CD4-positive, alpha-beta T cell treated with Interleukin-4 for 4 hours (primary cell): ENCODE measurements around the gene ELOVL3.
"Not testable (repeated sequence)": the region's sequence is repeated elsewhere in the genome, so short reads cannot be mapped to it uniquely, and the experiment has no call there.

Experiments used
- DNase-seq: peaks from one replicate; pipeline ENCODE4 v3.0.0-alpha.2; 2020

Gene ELOVL3

GRCh38 chr10:102227050-102227449 lies 951 bp downstream of the ELOVL3 start:
- DNase-seq, result no peak

DNA sequence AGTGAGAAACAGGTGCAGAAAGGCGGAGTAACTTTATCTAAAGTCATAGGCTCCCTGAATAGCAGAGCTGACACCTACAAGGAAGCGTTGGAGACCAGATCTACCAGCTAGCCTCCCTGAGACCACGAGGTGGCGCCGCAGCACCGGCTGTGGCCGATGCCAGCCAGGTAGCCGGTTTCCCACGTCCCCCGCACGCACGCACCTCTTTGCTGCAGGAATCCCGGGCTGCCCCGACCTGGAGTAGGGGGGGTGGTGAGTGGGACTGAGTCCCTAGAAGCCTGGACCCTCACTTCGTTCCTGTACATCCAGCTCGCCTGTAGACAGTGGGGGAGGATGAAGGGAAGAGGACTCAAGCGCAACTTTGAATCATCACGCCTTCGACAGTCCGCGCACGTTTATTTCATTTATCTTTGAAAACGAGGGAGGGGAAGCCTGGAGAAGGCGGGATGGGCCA lies 3.7 kb downstream of the ELOVL3 start:
- peak; percentile 84 for DNase-seq

GRCh38 chr10:102230264-102230860 lies 4.3 kb downstream of the ELOVL3 start:
- DNase-seq, result no peak

GRCh38 chr10:102230861-102231356 lies 4.8 kb downstream of the ELOVL3 start:
- DNase-seq, result peak; percentile 33

- DNase-seq, result peak; percentile 36
These were observed 5.5 kb downstream of the ELOVL3 start for GRCh38 chr10:102231357-102232318.

DNA sequence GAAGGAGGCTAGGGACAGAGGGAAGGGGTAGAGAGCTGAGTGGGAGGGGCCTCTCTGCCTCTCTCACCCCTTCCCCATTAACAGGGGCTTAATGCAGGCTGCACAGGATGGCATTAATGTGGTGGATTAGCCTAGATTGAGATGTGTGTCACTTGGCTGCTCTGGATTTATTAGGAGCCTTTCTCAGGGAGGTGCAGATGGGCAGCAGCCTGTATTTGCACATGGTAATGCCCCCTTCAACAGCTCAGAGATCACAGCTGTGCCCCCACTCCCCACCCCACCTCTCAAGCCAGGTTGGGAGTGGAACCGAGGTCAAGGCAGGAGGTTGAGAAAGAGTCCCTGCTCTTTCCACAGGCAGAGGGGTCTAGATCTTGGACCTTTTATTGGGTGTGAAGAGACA lies 7.9 kb downstream of the ELOVL3 start:
- no peak for DNase-seq

DNA sequence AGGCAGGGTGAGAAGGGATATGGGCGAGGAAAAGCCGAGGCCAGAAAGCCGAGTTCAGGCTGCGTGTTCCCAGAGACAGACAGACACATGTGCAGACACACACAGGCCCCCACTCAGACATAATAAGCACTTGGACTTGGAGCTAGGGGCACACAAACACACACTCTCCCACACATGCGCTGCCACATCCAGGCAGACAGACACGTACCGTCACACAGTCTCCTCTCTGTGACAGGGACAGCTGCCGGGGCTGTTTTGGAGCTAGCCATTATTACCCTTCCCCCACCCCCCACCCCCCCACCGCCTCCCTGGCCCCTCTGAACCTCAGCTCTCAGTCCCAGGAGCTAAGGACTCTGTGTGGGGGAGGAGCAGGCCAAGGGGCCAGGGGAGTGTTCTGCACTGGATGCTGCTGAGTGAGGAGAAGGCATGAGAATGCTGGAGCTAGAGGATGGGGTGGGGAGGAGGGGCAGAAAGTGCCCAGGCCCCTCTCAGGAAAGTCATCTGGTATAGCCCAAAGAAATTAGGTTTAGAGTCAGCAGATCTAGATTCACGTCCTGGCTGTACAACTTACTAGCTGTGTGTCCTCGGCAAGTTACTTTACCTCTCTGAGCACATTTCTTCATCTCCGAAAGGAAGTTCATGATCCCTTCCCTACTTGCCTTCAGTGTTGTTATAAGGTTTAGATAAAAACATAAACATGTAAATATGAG lies 8.9 kb downstream of the ELOVL3 start:
- DNase-seq, result no peak

- no peak for DNase-seq
These were observed 9.5 kb downstream of the ELOVL3 start for GRCh38 chr10:102235598-102235920.

- DNase-seq, result no peak
These were observed 9.9 kb downstream of the ELOVL3 start for GRCh38 chr10:102236006-102236405.

DNA sequence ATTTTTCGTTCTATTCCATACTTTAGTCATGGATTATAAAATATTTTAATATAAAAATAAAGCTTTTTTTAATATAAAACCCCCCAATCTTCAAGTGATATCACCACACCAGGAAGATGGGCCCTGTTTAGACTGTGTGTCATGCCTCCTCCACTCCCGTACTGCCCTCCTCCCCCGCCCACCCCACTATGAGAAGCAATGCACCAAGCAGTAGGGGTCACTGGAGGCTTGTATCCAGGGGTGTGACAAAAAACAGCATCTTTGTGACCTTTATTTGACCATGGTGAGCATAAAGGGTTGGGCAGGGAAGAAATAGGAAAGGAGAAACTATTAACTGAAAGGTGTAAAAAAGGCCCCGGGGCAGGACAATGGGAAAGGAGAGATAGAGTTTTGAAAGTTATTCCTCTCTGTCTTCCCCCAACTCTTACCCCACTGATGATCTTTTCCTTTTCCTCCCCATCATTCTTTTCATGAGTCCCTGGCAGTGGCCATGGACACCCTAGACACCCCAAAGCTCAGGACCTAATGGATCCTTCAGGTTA lies 11.7 kb downstream of the ELOVL3 start:
- DNase-seq, result no peak

- DNase-seq, result no peak
These were observed 14.4 kb downstream of the ELOVL3 start for GRCh38 chr10:102240467-102241031.

- DNase-seq, result no peak
These were observed 14.9 kb downstream of the ELOVL3 start for GRCh38 chr10:102241032-102241443.

- peak; percentile 87 for DNase-seq
These were observed 15.5 kb downstream of the ELOVL3 start, which contains the start of gene PITX3 for GRCh38 chr10:102241444-102242117. Gene PITX3 (minus strand): TSS chr10:102241512. CDS start chr10:102232080, 9,432 bp downstream.

DNA sequence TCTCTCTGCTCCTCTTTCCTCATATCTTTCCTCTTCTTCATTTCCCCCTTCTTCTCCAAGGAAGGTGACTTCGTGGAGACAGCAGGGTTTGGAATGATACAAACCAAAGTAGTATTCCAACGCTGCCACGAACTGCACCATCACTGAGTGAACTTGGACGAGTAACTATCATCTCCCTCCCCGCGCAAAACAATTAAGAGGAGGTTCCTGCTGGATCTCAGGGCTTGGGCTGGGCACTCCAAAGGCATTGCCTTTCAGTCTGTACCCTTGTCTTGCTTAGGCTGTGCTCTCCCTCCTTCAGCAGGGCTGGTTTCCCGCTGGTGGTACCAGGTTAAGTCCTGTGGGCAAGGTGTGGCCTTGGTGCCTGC lies 16.0 kb downstream of the ELOVL3 start:
- DNase-seq, result no peak

DNA sequence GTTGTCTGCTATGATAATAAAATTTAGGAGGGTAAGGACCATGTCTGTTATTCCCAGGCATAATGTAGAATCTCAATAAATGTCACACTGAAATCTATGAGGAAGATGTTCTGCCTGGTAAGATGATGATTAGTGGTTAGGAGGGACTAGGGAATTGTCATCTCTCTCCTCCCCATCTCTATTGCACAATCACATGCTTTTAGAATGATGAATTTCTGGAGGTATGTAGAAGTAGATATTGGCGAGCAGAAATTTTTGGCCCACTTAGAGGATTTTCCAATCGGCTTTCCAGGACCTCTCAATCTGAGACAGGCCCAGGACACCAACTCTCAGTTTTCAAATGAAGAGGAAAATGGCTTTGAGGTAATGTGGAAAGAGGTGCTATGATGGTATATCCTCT lies 17.2 kb downstream of the ELOVL3 start:
- no peak for DNase-seq

GRCh38 chr10:102245082-102245931 lies 19.2 kb downstream of the ELOVL3 start, which contains the start of gene GBF1:
Gene GBF1 (plus strand): TSS chr10:102245532. CDS start chr10:102258939, 13,407 bp downstream.
- DNase-seq, result peak; percentile 100

DNA sequence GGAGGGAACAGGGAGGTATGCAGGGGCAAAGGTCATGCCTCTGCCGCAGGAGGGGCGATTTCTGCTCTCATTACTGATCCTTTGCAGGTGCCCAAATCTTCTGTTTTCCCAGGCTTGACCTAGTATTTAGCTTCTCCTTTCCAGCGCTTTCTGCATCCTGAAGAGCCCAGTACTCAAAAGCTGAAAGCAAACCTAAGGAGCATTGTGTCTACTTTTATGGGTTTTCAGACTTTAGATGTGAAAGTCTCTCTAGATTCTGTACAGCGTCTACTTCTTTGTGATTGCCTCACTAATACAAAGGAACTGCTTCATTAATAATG lies 19.8 kb downstream of the ELOVL3 start:
- no peak for DNase-seq

GRCh38 chr10:102246261-102246660 lies 20.2 kb downstream of the ELOVL3 start:
- no peak for DNase-seq

GRCh38 chr10:102247734-102248133 lies 21.6 kb downstream of the ELOVL3 start:
- DNase-seq, result no peak

GRCh38 chr10:102252508-102252907 lies 26.4 kb downstream of the ELOVL3 start:
- not testable (repeated sequence) for DNase-seq

- DNase-seq, result no peak
These were observed 28.3 kb downstream of the ELOVL3 start for GRCh38 chr10:102254426-102254825.
